HK-2 (cell line): ENCODE measurements around the gene SRCIN1.
"Not testable (repeated sequence)": the region's sequence is repeated elsewhere in the genome, so short reads cannot be mapped to it uniquely, and the experiment has no call there.

Experiments
- DNase-seq: peaks from one replicate; pipeline ENCODE4 v3.0.0-alpha.2; 2018; ENCODE audit not compliant: unreplicated experiment

The SRCIN1 gene, protein sequence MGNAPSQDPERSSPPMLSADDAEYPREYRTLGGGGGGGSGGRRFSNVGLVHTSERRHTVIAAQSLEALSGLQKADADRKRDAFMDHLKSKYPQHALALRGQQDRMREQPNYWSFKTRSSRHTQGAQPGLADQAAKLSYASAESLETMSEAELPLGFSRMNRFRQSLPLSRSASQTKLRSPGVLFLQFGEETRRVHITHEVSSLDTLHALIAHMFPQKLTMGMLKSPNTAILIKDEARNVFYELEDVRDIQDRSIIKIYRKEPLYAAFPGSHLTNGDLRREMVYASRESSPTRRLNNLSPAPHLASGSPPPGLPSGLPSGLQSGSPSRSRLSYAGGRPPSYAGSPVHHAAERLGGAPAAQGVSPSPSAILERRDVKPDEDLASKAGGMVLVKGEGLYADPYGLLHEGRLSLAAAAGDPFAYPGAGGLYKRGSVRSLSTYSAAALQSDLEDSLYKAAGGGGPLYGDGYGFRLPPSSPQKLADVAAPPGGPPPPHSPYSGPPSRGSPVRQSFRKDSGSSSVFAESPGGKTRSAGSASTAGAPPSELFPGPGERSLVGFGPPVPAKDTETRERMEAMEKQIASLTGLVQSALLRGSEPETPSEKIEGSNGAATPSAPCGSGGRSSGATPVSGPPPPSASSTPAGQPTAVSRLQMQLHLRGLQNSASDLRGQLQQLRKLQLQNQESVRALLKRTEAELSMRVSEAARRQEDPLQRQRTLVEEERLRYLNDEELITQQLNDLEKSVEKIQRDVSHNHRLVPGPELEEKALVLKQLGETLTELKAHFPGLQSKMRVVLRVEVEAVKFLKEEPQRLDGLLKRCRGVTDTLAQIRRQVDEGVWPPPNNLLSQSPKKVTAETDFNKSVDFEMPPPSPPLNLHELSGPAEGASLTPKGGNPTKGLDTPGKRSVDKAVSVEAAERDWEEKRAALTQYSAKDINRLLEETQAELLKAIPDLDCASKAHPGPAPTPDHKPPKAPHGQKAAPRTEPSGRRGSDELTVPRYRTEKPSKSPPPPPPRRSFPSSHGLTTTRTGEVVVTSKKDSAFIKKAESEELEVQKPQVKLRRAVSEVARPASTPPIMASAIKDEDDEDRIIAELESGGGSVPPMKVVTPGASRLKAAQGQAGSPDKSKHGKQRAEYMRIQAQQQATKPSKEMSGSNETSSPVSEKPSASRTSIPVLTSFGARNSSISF

DNA sequence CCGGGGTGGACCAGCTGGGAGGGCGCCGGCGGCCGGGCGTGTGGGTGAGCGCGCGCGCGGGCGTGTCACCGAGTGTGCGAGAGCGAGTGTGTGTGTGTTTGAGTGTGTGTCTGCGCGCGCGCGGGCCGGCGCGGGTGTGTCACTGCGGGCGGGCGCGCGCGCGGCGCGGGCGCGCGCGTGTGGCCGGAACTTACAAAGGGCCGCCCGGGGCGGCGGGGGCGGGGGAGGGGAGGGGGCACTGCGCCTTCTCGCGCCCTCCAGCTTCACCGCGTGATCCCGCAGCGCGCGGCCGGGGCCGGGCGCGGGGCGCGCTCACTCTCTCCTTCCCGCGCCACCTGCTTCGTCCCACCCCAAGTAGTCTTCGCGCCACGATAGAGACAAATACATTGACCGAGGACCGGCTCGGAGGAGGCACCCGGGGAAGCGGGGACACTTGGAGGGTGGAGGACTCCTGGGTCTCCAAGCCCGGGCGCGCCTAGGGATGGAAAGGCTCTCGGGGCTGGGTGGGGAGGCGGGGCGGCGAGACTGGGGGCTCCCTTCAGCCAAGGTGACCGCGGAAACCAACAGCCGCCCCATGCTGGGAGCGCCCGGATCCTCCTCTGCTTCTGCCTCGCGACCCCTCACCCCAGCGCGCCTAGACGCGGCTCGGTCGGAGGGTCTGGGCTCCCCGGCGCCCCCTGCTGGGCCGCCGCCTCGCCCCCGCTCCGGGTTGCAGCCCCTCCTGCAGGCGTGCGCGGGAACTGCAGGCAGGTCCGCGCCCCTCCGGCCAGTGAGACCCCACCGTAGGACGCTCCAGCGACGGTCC lies at the start of gene SRCIN1:
Gene SRCIN1, minus strand, starts transcription at position 112 of the 805 bp plus-strand sequence. CDS start 247 bp downstream, outside the sequence.
- peak; percentile 39 for DNase-seq

DNA sequence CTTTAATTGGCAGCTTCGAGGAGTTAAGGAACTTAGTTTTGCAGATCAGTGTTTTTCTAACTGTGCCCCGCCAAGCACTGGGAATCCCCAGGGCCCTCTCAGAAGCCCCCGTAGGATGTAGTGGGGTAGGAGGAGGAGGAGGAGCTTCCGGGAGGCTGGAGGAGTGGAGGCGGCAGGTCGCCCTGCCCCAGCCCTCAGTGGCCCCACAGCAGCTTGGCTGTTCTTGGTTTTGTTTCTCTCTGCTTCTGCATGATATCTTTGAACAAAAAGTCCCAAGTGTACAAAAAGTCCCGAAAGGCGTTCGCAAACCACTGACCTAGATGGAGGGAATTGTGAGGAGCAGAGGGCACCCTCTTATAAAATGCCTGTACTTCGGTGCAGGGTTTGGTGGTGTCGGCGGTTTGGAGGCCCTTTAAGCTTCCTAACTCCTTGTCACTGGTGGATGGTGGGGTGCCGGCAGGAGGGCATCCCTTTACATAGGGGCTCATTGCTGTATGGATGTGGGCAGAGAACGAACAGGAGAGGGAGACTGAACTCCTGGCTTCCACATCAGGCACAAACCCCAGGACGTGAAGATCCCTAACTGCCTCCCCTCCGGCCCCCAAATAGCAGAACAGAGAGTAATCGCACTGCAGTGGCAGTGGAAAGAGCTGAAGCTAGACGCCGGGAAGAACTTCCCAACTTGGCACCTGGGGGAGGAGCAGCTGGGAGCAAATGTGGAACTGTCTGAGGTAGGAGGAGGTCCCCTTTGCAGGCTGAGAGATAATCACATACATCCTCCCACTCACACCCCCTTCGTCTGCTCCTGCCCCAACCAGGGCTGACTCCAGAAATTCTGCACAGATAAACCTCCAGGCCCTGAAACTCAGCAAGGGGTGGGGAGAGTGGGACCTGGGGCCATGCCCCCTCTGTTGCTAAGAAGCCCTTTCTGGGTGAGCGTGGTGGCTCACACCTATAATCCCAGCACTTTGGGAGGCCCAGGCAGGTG lies 49.0 kb upstream of the SRCIN1 start:
- DNase-seq = no peak

DNA sequence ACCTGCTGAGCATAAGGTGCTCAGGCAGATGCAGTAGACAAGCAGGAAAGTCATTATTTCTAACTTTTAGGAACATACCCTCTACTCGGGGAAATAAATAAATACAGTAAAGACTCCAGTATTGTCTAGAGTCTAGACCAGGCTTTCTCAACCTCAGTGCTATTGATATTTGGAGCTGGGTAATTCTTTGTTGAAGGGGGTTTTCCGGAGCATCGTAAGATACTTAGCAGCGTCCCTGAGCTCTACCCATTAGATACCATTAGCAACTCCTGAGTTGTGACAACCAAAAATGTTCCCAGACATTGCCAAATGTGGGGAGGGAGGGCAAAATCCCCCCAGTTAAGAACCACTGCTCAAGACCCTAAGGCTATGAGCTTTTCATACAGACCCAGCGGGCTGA lies 47.9 kb upstream of the SRCIN1 start:
- DNase-seq = no peak

DNA sequence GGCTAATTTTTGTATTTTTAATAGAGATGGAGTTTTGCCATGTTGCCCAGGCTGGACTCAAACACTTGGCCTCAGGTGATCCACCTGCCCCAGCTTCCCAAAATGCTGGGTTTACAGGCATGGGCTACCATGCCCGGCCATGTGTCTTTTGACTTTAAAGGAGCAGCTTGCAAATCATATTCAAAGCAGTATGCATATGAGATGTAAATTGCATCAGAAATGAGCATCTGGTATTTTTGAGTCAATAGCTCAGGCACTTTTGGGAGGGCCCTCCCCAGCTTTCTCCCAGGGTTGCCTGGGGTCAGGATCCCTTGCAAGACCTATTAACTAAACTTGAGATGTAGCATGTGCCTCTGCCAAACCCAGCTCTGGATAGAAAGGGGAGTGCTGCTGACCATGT lies 47.5 kb upstream of the SRCIN1 start:
- no peak for DNase-seq

DNA sequence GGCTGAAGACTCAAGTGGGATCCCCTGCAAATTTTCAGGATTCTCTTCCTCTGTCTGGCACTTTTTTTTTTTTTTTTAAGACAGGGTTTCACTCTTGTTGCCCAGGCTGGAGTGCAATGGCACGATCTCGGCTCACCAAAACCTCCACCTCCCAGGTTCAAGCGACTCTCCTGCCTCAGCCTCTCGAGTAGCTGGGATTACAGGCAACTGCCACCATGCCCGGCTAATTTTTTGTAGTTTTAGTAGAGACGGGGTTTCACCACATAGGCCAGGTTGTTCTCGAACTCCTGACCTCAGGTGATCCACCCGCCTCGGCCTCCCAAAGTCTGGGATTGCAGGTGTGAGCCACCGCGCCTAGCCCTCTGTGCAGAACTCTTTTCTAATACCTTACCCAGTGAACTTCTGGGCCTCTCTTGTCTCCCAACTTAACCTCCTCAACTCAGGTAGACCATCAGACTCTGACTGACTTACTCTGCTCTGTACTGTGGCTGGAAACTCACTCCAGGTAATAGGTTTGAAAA lies 45.0 kb upstream of the SRCIN1 start:
- DNase-seq = not testable (repeated sequence)

DNA sequence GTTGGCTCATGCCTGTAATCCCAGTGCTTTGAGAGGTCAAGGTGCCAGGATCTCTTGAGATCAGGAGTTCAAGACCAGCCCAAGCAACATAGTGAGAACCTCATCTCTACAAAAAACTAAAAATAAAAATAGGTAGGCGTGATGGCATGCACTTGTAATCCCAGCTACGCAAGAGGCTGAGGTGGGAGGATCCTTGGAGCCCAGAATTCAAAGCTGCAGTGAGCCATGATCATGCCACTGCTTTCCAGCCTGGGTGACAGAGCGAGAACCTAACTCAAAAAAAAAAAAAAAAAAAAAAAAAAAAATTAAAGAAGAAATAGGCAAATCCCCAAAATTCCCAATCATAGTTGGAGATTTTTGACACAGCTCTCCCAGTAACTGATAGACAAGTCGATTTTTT lies 32.2 kb upstream of the SRCIN1 start:
- DNase-seq = no peak

DNA sequence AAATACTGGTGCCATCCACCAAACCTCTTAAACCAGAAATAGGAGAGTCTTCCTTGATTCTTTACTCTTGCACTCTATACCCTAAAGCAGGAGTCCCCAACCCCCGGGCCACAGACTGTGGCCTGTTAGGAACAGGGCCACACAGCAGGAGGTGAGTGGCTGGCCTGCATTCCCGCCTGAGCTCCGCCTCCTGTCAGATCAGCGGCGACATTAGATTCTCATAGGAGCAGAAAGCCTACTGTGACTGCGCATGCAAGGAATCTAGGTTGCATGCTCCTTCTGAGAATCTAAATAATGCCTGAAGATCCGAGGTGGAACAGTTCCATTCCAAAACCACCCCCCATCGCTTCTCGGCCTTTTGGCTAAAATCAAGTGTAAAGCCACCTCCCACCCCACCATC lies 30.3 kb upstream of the SRCIN1 start:
- DNase-seq = no peak

DNA sequence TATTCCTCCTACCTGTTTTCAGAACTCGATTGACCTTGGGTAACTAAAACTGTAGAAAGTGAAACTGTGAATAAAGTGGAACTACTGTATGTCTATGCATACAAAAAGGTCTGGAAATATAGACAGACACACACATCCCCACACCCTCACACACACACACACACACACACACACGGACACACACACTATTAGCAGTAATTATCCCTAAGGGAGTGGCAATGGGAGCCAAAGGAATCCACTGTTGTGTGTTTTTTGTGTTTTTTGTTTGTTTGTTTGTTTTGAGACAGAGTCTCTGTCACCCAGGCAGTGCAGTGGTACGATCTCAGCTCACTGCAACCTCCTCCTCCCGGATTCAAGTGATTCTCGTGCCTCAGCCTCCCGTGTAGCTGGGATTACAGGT lies 26.6 kb upstream of the SRCIN1 start:
- no peak for DNase-seq

DNA sequence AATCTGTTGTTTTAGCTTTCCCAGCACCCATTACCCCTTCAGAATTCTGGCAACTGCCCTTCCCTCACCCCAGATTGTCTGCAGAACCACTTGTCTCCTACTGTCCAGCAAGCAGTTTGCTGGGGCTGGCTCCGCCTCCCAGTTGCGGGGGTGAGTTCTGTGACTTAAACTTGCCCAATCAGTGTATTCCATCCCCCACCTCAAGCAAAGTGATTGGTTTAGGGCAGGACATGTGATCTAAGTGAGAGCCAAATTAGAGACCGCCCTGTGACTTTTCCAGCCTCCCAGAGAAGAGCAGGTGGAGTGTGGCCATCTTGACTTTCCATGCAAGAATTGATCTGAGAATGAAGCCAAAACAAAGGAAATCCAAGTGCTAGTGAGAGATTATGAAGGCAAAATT lies 22.7 kb upstream of the SRCIN1 start:
- no peak for DNase-seq

DNA sequence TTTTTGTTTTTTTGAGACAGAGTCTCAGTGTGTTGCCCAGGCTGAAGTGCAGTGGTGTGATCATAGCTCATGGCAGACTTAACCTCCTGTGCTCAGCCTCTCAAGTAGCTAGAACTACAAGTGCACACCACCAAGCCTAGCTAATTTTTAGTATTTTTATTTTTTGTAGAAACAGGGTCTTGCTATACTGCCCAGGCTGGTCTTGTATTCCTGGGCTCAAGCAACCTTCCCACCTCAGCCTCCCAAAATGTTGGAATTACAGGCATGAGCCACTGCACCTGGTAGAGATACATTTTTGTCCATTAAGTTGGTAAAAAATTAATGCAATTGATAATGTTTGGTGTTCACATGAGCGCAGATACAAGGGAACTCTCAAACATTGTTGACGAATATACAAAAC lies 22.2 kb upstream of the SRCIN1 start:
- DNase-seq = no peak

DNA sequence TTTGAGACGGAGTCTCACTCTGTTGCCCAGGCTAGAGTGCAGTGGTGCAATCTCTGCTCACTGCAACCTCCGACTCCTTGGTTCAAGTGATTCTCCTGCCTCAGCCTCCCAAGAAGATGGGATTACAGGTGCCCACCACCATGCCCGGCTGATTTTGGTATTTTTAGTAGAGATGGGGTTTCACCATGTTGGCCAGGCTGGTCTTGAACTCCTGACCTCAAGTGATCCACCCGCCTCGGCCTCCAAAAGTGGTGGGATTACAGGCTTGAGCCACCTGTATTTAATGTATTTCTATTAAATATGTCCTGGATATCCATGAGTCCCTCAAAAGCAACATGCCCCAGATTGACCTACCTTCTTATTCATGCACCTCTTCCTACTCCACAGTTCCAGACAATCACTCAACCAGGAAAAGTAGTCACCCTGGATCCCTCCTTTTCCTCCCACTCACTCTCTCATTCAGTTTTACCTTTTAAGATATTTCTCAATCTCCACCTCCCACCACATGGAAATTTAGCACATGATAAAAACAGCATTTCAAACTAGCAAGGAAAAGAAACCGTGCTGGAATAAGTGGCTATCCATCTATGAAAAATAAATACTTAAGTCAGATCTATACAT lies 21.0 kb upstream of the SRCIN1 start:
- DNase-seq = not testable (repeated sequence)

DNA sequence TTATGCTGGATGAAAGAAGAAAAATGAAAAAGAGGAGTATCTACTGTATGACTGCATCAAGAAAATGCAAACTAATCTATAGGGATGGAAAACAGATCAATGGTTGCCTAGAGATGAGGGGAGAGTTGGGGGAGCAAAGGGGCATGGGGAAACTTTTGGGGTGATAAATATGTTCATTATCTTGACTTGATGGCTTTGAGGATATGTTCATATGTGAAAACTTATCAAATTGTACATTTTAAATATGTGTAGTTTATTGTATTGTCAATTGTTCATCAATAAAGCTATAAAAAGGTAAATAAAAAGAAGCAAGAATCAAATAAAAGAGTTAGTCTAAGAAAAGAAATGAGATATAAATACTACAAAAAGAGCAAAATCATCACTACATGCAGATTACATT lies 19.7 kb upstream of the SRCIN1 start:
- DNase-seq = no peak

DNA sequence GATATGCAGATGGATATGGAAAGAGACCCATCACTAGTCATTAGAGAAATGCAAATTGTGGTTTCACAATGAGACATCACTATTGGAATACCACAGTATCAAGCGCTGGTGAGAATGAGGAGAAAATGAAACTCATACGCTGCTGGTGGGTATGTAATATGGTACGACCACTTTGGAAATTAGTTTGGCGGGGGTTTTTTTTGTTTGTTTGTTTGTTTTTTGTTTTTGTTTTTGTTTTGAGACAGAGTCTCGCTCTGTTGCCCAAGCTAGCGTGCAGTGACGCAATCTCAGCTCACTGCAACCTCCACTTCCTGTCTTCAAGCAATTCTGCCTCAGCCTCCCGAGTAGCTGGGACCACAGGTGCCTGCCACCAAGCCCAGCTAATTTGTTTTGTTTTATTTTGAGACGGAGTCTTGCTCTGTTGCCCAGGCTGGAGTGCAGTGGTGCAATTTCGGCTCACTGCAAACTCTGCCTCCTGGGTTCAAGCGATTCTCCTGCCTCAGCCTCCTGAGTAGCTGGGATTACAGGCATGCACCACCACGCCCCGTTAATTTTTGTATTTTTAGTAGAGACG lies 19.1 kb upstream of the SRCIN1 start:
- DNase-seq = not testable (repeated sequence)

DNA sequence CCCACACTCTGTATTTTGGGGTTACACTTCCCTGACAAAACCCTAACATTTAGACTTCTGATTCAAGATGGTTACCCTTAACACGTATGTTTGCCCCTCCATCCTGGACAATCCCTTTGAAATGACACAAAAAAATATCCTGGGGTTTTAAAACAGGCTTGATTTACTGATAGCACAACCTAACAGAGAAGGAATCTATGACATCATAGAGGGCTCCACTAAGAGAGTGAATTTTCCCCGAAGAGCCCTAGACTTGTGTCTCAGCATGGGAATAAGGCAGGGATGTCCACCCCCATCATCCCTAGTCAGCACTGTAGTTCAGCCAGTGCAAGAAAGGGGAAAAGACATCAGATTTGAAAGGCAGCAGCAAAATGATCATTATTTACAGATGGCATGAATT lies 15.8 kb upstream of the SRCIN1 start:
- no peak for DNase-seq

DNA sequence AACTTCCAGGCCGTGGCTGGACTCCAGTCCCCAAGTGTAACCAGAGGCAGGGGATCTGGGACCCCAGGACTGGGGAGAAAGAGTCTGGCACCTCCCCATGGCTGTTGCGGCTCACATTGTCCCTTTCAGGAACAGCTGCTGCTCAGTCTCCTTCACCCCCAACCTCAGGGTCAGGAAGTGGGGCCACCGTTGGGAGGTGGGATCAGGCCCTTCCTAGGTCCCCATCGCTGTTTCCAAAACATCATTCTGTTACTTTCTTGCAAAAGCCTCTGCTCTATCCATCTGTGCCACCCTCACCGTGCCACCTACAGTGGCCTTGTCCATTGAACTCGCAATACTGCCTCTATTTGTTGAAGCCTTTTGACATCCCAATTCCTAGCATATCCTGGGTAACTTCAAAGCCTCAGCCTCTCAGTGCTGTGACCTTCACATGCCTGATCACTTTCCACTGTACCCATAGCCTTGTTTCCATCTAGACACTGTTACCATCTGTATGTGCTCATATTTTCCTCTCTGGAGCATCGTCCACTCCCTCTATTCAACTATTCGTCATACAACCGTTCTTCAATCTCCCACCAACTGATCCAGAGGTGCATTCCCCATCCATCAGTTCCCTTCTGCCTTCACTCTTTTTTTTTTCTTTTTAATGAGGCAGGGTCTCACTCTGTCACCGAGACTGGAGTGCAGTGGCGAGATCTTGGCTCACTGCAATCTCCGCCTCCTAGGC lies 15.0 kb upstream of the SRCIN1 start:
- no peak for DNase-seq

DNA sequence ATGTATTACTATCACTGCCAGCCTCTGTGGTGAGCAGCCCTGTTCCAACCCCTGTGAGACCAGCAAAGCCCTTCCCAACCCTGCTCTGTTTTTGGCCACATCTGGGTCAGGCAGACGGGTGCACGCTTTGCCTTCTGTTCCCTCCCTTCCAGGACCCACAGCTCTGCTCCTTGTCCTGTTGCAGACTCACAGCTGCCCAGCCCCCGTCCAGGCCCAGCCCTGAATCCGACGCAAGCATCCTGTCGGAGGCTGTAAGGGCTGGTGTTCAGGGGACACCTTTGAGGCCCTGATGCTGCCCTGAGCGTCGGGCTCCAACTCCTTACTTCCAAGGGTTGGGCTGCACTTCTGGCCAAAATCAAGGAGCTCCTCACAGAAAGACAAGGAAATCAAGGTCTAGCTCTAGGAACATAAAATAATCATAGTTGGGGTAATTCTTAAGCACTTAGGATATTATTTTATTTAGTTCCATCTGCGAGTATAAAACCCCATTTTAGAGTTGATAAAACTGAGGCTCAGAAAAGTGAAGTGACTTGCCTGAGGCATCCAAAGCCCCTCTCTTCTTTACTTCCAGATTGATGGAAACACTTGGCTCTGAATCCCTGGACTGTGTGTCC lies 14.3 kb upstream of the SRCIN1 start:
- no peak for DNase-seq

DNA sequence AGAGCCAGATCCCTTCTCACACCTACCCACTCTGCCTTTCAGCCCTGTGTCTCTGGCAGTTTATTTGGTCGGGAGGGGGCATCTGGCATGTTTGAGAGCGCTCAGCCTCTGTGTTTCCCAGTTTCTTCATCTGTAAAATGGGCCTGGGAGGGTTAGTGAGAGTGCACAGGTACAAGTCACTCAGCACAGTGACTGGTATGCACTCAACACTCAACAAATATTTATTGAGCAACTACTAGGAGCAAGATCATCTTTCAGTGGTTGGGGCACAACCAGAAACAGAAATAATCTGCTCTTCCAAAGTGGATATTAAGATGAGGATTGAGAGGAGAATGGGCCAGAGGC lies 13.7 kb upstream of the SRCIN1 start:
- no peak for DNase-seq
